Measurements from ENCODE around the gene PIGU.

DNA sequence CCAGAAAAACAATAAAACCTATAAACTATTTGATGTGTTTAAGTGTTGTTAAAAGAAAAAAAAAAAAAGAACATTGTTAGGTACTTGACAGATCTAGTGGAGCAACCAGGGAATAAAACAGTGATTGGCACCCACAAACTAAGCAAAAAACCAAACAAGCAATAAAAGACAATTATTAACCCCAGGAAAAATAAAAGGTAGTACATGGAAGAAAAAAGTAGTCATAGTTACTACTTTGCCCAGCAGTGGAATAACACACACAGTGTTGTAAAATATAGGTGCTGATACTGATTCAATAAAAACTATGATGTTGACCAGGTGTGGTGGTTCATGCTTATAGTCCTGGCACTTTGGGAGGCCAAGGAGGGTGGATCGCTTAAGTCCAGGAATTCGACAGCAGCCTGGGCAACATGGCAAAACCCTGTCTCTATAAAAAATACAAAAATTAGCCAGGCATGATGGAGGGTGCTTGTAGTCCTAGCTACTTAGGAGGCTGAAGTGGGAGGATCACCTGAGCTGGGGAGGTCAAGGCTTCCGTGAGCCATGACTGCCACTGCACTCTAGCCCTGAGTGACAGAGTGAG, 43.9 kb downstream of the PIGU start:
- TF ChIP-seq CTCF (IDR thresholded peaks at IDR 0.05; ENCODE audit: low read depth, low read length), result no peak
- no peak for TF ChIP-seq POLR2A (IDR thresholded peaks at IDR 0.05; ENCODE audit: extremely low read depth, insufficient read length)
- TF ChIP-seq MAX (IDR thresholded peaks at IDR 0.05; ENCODE audit: low read depth, low read length), result no peak
